Skeletal muscle cell (primary cell): Measurements from ENCODE around the gene CAST.
"Not testable (repeated sequence)": the region's sequence is repeated elsewhere in the genome, so short reads cannot be mapped to it uniquely, and the experiment has no call there.

Experiments used
- DNase-seq: peaks from one replicate; pipeline ENCODE4 v3.0.0-alpha.2; 2010; ENCODE audit warnings: low read depth
- H3K4me3 ChIP-seq: 2 replicates; pipeline ENCODE4 v1.5.1; 2011; ENCODE audit warnings: low read depth, mild to moderate bottlenecking, control low read depth, low read length, moderate library complexity

CAST gene

GRCh38 chr5:96795626-96796025 lies 133.4 kb downstream of the CAST start:
- no peak for DNase-seq
- no peak overlapping the region for H3K4me3 ChIP-seq

DNA sequence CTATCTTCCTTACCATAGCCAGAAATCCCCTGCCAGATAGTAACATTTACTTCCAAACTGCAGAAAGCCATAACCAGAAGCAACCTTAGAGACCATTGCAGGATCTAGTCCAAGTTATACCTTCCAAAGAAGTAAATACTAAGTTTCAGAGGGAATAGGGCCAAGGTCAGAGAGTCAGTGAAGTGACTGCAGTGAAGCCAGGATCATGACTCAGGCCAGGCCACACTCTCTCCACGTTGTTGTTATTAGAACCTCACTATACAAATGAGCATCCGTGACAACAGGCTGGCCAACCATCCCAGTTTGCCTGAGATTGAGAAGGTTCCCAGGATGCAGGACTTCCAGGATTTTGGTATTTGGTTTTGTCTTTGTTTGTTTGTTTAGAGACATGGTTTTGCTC lies 134.3 kb downstream of the CAST start:
- no peak for DNase-seq
- H3K4me3 ChIP-seq: no peak overlapping the region

GRCh38 chr5:96801718-96802117 lies 139.5 kb downstream of the CAST start:
- not testable (repeated sequence) for DNase-seq, H3K4me3 ChIP-seq

DNA sequence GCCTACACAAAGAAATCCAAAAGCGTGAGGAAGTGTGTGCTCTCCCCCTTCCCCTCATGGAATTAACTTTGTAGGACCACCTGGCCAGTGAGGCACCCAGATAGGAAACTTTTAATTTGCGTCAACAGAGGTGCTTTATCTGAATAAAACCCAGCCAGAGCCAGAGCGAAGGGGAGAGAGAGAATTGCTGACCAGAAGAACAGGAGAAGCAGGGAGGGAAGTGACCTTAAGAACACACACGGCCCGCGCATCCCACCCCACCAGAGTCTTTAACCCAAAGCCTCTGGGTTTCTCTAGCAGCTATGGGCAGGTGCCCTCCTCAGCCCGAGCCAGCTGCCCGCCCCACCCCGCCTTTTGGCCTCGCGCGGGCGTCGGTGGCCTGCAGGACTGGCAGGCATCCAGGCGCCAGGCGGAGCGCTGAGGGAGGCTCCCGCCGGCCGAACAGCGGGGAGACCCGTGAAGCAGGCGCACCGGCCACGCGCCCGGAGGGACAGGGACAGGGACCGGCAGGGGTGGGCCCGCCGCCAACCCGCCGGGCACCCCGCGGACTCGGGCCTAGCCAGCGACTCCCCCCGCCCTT lies 145.0 kb downstream of the CAST start:
- peak overlapping the region; percentile 68 for H3K4me3 ChIP-seq
- peak; percentile 29 for DNase-seq

GRCh38 chr5:96808541-96808828 lies 146.3 kb downstream of the CAST start:
- DNase-seq: no peak
- H3K4me3 ChIP-seq: peak overlapping the region; percentile 68

- DNase-seq: no peak
- no peak overlapping the region for H3K4me3 ChIP-seq
Observed at GRCh38 chr5:96808868-96809558, 146.8 kb downstream of the CAST start.

GRCh38 chr5:96809921-96810320 lies 147.7 kb downstream of the CAST start:
- DNase-seq: no peak
- H3K4me3 ChIP-seq: no peak overlapping the region

- H3K4me3 ChIP-seq: no peak overlapping the region
- DNase-seq: no peak
Observed at GRCh38 chr5:96812851-96813250, 150.7 kb downstream of the CAST start.

- DNase-seq: no peak
- no peak overlapping the region for H3K4me3 ChIP-seq
Observed at GRCh38 chr5:96814041-96814440, 151.9 kb downstream of the CAST start.

- no peak for DNase-seq
- H3K4me3 ChIP-seq: no peak overlapping the region
Observed at GRCh38 chr5:96816411-96816939, 154.3 kb downstream of the CAST start.

- H3K4me3 ChIP-seq: no peak overlapping the region
- DNase-seq: no peak
Observed at GRCh38 chr5:96816991-96817390, 154.8 kb downstream of the CAST start.

- H3K4me3 ChIP-seq: no peak overlapping the region
- DNase-seq: no peak
Observed at GRCh38 chr5:96817506-96817905, 155.3 kb downstream of the CAST start.

DNA sequence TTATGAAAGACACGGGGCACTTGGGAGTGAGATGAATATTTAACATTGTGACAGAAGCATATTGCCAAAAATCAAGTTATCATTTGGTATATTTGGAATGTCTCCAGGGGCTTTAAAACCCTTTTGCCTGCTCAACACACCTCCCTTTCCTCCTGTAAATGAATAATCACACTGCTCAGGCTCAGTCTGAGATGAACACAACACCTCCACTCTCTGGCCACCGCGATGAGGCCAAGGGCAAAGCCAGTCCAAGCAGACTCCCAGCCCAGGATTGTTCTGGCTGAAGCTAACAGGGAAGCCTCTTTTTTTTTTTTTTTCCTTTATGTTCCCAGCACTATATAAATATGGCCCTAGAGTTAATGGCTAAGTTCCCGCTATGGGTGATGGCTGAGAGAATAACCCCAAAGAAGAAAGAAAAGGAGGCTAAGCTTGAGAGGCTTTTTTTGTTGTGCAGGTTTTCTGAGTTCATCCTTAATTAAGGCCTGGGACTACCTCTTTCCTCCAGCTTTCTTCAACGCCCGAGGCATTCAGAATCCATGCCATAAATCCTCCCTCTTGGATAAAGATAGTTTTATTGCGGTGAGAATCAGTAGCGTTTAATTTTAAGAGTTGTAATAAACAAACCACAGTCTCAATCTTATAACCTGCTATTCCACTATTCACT lies 156.1 kb downstream of the CAST start:
- no peak for DNase-seq
- H3K4me3 ChIP-seq: no peak overlapping the region

GRCh38 chr5:96819806-96820205 lies 157.6 kb downstream of the CAST start:
- H3K4me3 ChIP-seq: no peak overlapping the region
- DNase-seq: no peak

GRCh38 chr5:96821260-96821916 lies 159.2 kb downstream of the CAST start:
- no peak for DNase-seq

DNA sequence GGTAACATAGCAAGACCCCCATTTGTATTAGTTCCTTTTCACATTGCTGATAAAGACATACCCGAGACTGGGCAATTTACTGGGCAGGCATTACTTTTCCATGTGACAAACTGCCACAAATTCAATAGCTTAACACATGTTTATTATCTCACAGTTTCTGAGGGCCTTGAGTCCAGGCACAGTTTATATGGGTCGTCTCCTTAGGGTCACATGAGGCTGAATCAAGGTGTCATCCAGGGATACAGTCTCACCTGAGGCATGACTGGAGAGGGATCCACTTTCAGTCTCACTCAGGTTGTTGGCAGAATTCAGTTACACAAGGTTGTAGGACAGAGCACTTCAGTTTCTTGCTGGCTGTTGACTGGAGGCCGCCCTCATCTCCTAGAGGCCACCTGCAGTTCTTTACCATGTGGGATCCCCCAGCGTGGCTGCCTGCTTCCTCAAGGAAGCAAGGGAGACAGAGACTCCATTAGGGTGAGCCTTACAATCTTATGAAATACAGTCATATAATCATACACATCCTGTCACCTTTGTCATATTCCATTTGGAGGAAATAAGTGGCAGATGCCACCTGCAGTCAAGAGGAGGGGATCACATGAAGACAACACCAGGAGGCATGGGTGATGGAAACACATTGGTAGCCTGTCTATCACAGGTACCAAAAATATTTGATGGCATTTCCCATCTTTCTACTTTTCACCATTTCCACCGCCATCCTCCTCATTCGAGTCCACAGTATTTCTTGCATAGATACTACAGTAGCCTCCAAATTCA lies 160.7 kb downstream of the CAST start:
- no peak for DNase-seq
- no peak overlapping the region for H3K4me3 ChIP-seq

More at GRCh38 chr5:96821260-96821916, 159.2 kb downstream of the CAST start:
- H3K4me3 ChIP-seq: no peak overlapping the region

DNA sequence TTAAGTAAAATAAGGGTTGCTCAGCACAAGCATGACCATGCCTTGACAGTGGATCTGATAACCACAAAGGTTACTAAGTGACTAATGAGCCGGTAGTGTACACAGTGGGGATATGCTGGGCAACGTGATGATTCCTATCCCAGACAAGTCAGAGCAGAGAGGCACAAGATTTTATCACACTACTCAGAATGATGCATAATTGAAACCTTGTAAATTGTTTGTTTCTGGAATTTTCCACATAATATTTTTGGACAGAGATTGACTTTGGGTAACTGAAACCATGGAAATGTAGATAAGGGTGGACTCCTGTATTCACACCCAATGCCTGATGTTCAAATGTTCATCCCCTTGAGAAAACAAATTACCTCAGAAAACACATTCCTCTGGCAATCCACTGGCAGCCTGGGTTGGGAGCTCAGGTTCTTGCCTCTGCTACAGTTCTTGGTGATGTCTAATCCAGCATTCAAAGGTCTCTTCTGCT lies 161.8 kb downstream of the CAST start:
- H3K4me3 ChIP-seq: no peak overlapping the region
- peak; percentile 39 for DNase-seq
